HepG2 (cell line): ENCODE data around the gene MIDN. TPM values are rescaled to one million over a fixed set of nuclear protein-coding genes. Genes with fewer than 3 reads are reported as not detected.

Experiments
- ADNP ChIP-seq: sonication (generic); formaldehyde crosslinking; IDR thresholded peaks from 2 replicates; pipeline ENCODE4 v1.4.0; 2020; ENCODE audit warnings: missing genetic modification reagents
- BCL6 ChIP-seq: IDR thresholded peaks from 2 replicates; pipeline ENCODE4 v1.6.1; 2016; ENCODE audit warnings: missing genetic modification reagents, missing compliant biosample characterization
- BHLHE40 ChIP-seq: IDR thresholded peaks from 2 replicates; pipeline ENCODE4 v1.6.1; 2011; ENCODE audit warnings: low read length, improper control_type of control experiment
- CAMTA2 ChIP-seq: sonication (generic); formaldehyde crosslinking; IDR thresholded peaks from 2 replicates; pipeline ENCODE4 v1.4.0; 2020; ENCODE audit warnings: mild to moderate bottlenecking, missing genetic modification reagents, borderline replicate concordance
- CHCHD3 ChIP-seq: sonication (generic); formaldehyde crosslinking; IDR thresholded peaks from 2 replicates; pipeline ENCODE4 v1.8.0; 2022; ENCODE audit warnings: mild to moderate bottlenecking, missing genetic modification reagents, moderate library complexity
- EZH2 ChIP-seq: conservative IDR thresholded peaks from 2 replicates; pipeline ENCODE4 v1.6.1; 2012; ENCODE audit warnings: mild to moderate bottlenecking, low read depth, low read length, moderate library complexity
- HMG20B ChIP-seq: conservative IDR thresholded peaks from 2 replicates; pipeline ENCODE4 v1.6.1; 2016; ENCODE audit warnings: missing genetic modification reagents, missing compliant biosample characterization
- IKZF4 ChIP-seq: sonication (generic); formaldehyde crosslinking; IDR thresholded peaks from 2 replicates; pipeline ENCODE4 v1.5.1; 2020; ENCODE audit warnings: borderline replicate concordance, mild to moderate bottlenecking, low read depth, missing genetic modification reagents; ENCODE audit errors: not compliant biosample characterization
- JUND ChIP-seq: sonication (generic); formaldehyde crosslinking; IDR thresholded peaks from 2 replicates; pipeline ENCODE4 v1.8.0; 2022; ENCODE audit warnings: mild to moderate bottlenecking, missing genetic modification reagents
- KAT8 ChIP-seq: IDR thresholded peaks from 2 replicates; pipeline ENCODE4 v1.6.1; 2016; ENCODE audit warnings: missing genetic modification reagents, missing compliant biosample characterization
- MED13 ChIP-seq: sonication (generic); formaldehyde crosslinking; IDR thresholded peaks from 2 replicates; pipeline ENCODE4 v1.5.0; 2020; ENCODE audit warnings: missing genetic modification reagents
- MTA1 ChIP-seq: sonication (generic); formaldehyde crosslinking; IDR thresholded peaks from 2 replicates; pipeline ENCODE4 v1.4.0; 2020; ENCODE audit warnings: missing genetic modification reagents, mild to moderate bottlenecking, borderline replicate concordance
- MTA3 ChIP-seq: sonication (generic); formaldehyde crosslinking; IDR thresholded peaks from 2 replicates; pipeline ENCODE4 v1.4.0; 2020; ENCODE audit warnings: missing genetic modification reagents
- MYNN ChIP-seq: sonication (generic); formaldehyde crosslinking; IDR thresholded peaks from 2 replicates; pipeline ENCODE4 v1.4.0; 2020; ENCODE audit warnings: mild to moderate bottlenecking, low read depth, missing genetic modification reagents
- NBN ChIP-seq: fragments of 450-650 bp; conservative IDR thresholded peaks from 2 replicates; pipeline ENCODE4 v1.6.1; 2017
- NCOA5 ChIP-seq: sonication (generic); formaldehyde crosslinking; IDR thresholded peaks from 2 replicates; pipeline ENCODE4 v1.4.0; 2020; ENCODE audit warnings: missing genetic modification reagents
- PCBP2 ChIP-seq: fragments of 200-400 bp; formaldehyde crosslinking; optimal IDR thresholded peaks from 2 replicates; pipeline ENCODE3; 2018; ENCODE audit warnings: low read length, low read depth; ENCODE audit not compliant: poor library complexity, severe bottlenecking
- POLR2A ChIP-seq, 2 experiments: IDR thresholded peaks; 2 replicates each; pipeline ENCODE4 v1.6.1; 2011; ENCODE audit warnings: low read depth in 2 of 2, low read length in 2 of 2, mild to moderate bottlenecking in 1 of 2, moderate library complexity in 1 of 2; ENCODE audit not compliant: insufficient read depth in 1 of 2
- POLR2AphosphoS2 ChIP-seq: IDR thresholded peaks from 2 replicates; pipeline ENCODE4 v1.6.1; 2011; ENCODE audit warnings: low read depth, low read length, improper control_type of control experiment
- PRPF4 ChIP-seq: fragments of 200-400 bp; formaldehyde crosslinking; IDR thresholded peaks from 2 replicates; pipeline ENCODE4 v1.6.1; 2016; ENCODE audit warnings: low read length, low read depth; ENCODE audit not compliant: poor library complexity, severe bottlenecking
- RFX3 ChIP-seq: IDR thresholded peaks from 2 replicates; pipeline ENCODE4 v1.6.1; 2016; ENCODE audit warnings: missing biosample characterization, missing genetic modification reagents
- RORA ChIP-seq: sonication (generic); formaldehyde crosslinking; IDR thresholded peaks from 2 replicates; pipeline ENCODE4 v1.5.0; 2020; ENCODE audit warnings: mild to moderate bottlenecking, missing genetic modification reagents, moderate library complexity
- ZBTB43 ChIP-seq: sonication (generic); formaldehyde crosslinking; conservative IDR thresholded peaks from 2 replicates; pipeline ENCODE4 v1.4.0; 2020; ENCODE audit warnings: missing genetic modification reagents
- ZMYM4 ChIP-seq: sonication (generic); formaldehyde crosslinking; IDR thresholded peaks from 2 replicates; pipeline ENCODE4 v1.8.1; 2023; ENCODE audit warnings: mild to moderate bottlenecking, missing genetic modification reagents
- ZNF234 ChIP-seq: sonication (generic); formaldehyde crosslinking; conservative IDR thresholded peaks from 2 replicates; pipeline ENCODE4 v1.5.1; 2020; ENCODE audit warnings: mild to moderate bottlenecking, missing genetic modification reagents
- ZNF260 ChIP-seq: sonication (generic); formaldehyde crosslinking; IDR thresholded peaks from 2 replicates; pipeline ENCODE4 v1.4.0; 2020; ENCODE audit warnings: missing genetic modification reagents, low read depth, mild to moderate bottlenecking, borderline replicate concordance
- ZNF567 ChIP-seq: sonication (generic); formaldehyde crosslinking; IDR thresholded peaks from 2 replicates; pipeline ENCODE4 v1.8.1; 2023; ENCODE audit warnings: mild to moderate bottlenecking, missing genetic modification reagents, borderline replicate concordance
- ZNF615 ChIP-seq: sonication (generic); formaldehyde crosslinking; IDR thresholded peaks from 2 replicates; pipeline ENCODE4 v1.5.0; 2020; ENCODE audit warnings: mild to moderate bottlenecking, missing genetic modification reagents, borderline replicate concordance
- ZNF737 ChIP-seq: sonication (generic); formaldehyde crosslinking; IDR thresholded peaks from 2 replicates; pipeline ENCODE4 v1.5.0; 2020; ENCODE audit warnings: missing genetic modification reagents, mild to moderate bottlenecking, borderline replicate concordance
- ZNF768 ChIP-seq: sonication (generic); formaldehyde crosslinking; IDR thresholded peaks from 2 replicates; pipeline ENCODE4 v1.4.0; 2020; ENCODE audit warnings: missing genetic modification reagents
- ZNF839 ChIP-seq: sonication (generic); formaldehyde crosslinking; IDR thresholded peaks from 2 replicates; pipeline ENCODE4 v1.4.0; 2020; ENCODE audit warnings: missing genetic modification reagents, mild to moderate bottlenecking, borderline replicate concordance
- ZNF891 ChIP-seq: sonication (generic); formaldehyde crosslinking; IDR thresholded peaks from 2 replicates; pipeline ENCODE4 v1.5.0; 2020; ENCODE audit warnings: mild to moderate bottlenecking, missing genetic modification reagents
- polyA plus RNA-seq, 8 experiments: library from polyadenylated mRNA; depleted of rRNA in 3 of 8; stranded (reverse) in 7 of 8; unstranded in 1 of 8; fragments of >200 nt; fragmentation: Illumina TruSeq in 4 of 8; extraction: Trizol in 4 of 8; gene quantifications; 2 replicates each; pipeline versions ENCODE4 v1.2.1 to v1.2.3, GENCODE V29; 2011 to 2016; ENCODE audit warnings: low read depth in 4 of 8, missing spikeins in 1 of 8, mixed read lengths in 1 of 8; ENCODE audit not compliant: insufficient read depth in 1 of 8
- total RNA-seq, 5 experiments: library from RNA; depleted of rRNA; stranded (reverse); fragments of >200 nt; fragmentation: Illumina TruSeq; extraction: Trizol; gene quantifications; 2 replicates each; pipeline ENCODE4 v1.2.3, GENCODE V29; 2016; ENCODE audit warnings: low read depth in 1 of 5
- TF ChIP-seq, protein P1 (sequence below): sonication (generic); formaldehyde crosslinking; IDR thresholded peaks from 2 replicates; pipeline ENCODE4 v1.5.1; 2020; ENCODE audit warnings: mild to moderate bottlenecking, moderate library complexity, missing genetic modification reagents

Gene MIDN
- total and polyA plus RNA-seq, 2 of the 13 experiments (the other 11 are each of a cell fraction or from before 2014, with no cell fraction given): 8.4 to 18.0 TPM

DNA sequence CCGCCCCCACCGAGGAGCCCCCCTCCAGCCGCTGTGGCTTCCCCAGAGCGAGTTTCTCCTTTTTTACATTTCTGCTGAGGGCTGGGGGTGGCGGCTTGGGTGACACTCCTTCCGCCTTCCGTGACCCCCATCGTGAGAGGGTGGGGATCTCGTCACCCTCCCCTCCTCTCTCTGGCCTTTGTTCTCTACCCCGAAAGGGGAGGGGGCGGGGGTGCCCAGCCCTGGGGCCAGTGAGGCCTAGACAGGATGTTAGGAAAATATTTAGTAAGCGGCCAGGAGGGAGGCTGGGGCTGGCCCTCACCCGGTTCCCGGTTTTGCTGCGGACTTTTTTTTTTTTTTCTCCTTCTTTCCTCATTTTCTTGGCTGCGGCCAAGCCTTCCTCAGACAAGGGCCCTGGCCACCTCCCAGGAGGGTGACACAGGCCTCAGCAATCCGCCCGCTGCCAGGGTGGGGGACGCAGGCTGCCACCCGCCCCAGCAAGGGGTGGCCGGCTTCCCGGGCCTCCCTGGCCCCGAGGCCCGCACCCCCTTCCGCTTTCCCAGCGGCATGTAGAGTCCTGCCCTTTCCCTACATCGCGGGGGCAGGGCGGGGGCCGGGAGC, 3.9 kb downstream of the MIDN start (continued):
- no peak for TF ChIP-seq IKZF4 (CRISPR knock-in tag)
- no peak for TF ChIP-seq ZNF260 (CRISPR knock-in tag)
- TF ChIP-seq BHLHE40: no peak
- TF ChIP-seq ZNF768: no peak
- no peak for TF ChIP-seq MED13
- no peak for TF ChIP-seq ZNF839 (CRISPR knock-in tag)
- TF ChIP-seq ADNP: no peak
- TF ChIP-seq ZMYM4 (CRISPR knock-in tag): 0 out of 2 replicates have a peak, but pooled peaks have one; percentile 3
- TF ChIP-seq, protein P1, sequence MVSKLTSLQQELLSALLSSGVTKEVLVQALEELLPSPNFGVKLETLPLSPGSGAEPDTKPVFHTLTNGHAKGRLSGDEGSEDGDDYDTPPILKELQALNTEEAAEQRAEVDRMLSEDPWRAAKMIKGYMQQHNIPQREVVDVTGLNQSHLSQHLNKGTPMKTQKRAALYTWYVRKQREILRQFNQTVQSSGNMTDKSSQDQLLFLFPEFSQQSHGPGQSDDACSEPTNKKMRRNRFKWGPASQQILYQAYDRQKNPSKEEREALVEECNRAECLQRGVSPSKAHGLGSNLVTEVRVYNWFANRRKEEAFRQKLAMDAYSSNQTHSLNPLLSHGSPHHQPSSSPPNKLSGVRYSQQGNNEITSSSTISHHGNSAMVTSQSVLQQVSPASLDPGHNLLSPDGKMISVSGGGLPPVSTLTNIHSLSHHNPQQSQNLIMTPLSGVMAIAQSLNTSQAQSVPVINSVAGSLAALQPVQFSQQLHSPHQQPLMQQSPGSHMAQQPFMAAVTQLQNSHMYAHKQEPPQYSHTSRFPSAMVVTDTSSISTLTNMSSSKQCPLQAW (CRISPR knock-in tag): peak; percentile 61
- no peak for TF ChIP-seq KAT8 (CRISPR knock-in tag)
- TF ChIP-seq ZNF567: no peak
- no peak for TF ChIP-seq POLR2AphosphoS2
- no peak for TF ChIP-seq EZH2
- no peak for TF ChIP-seq MTA3 (CRISPR knock-in tag)
- TF ChIP-seq RFX3 (CRISPR knock-in tag): no peak
- no peak for TF ChIP-seq NCOA5 (CRISPR knock-in tag)
- TF ChIP-seq ZNF891 (CRISPR knock-in tag): peak; percentile 30; the same call in 1 of the 2 replicates
- no peak for TF ChIP-seq PCBP2
- TF ChIP-seq CHCHD3 (CRISPR knock-in tag): no peak
- TF ChIP-seq ZNF615 (CRISPR knock-in tag): no peak
- no peak for TF ChIP-seq JUND (CRISPR knock-in tag)
- no peak for TF ChIP-seq ZNF737 (CRISPR knock-in tag)
- TF ChIP-seq HMG20B (CRISPR knock-in tag): no peak; the same call in 1 of the 2 replicates
- TF ChIP-seq ZBTB43: no peak
- peak; percentile 63 for TF ChIP-seq BCL6 (CRISPR knock-in tag)
- no peak for TF ChIP-seq CAMTA2 (CRISPR knock-in tag)
- TF ChIP-seq MYNN (CRISPR knock-in tag): no peak
- TF ChIP-seq ZNF234 (CRISPR knock-in tag): no peak
- no peak for TF ChIP-seq PRPF4
- TF ChIP-seq NBN: no peak
- no peak for TF ChIP-seq RORA (CRISPR knock-in tag)
- no peak for TF ChIP-seq POLR2A (IDR thresholded peaks at IDR 0.05; ENCODE audit: insufficient read depth in 1 of 2, low read depth in 2 of 2, low read length in 2 of 2)
- no peak for TF ChIP-seq MTA1 (CRISPR knock-in tag)
